ENCODE measurements around the gene OCA2. TPM values are rescaled to one million over a fixed set of nuclear protein-coding genes. Genes with fewer than 3 reads are reported as not detected.

OCA2 gene
- polyA plus RNA-seq, 1 experiment: not detected

DNA sequence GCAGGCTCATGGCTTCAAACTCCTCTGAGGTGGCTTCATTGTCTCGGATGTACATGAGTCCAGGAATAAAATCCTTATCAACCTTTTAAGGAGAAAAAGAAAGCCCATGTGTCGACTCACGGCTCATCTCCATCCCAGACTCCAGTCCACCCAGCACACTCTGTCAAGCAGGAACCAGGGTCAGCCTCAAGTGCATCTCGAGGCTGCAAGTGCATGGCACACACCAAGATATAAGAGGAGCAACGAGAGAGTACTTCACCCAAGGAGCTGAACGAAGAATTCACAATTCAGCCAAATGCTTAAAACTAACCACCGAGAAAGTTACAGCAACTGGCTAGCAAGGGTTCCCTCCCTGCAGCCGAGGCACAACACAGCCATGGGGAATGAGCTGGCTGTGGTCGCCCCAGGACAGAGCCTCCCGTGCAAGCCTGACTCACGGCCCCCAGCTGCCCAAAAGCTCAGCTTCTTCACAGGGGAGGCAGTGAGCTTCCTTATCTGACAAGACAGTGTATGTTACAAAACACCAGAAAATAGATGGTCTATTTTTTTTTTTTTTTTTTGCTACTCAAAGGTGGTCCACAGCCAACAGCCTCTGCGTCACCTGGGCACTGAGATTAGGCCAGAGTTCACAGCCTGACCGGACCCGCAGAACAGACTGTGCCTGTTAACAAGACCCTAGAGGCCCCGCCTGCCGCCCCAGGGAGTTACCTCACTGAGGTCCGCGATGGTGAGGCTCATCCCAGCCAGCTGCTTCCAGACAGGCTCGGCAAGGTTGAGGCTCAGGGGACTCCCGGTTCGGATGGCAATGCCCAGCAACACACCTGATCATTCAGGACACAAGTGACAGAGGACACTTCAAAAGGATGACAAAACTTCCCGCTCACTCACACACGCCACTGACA, 15.9 kb upstream of the OCA2 start:
- no peak for DNase-seq (ENCODE audit: low read depth, low spot score)
- CTCF ChIA-PET: interaction anchor here (2.3 to 4.2 kb wide), 2 partner anchors 9 to 12 kb away, joined by 11 to 40 read pairs; no protein-coding TSS in a partner anchor
- POLR2A ChIA-PET: no interaction called here
- H3K4me3 ChIP-seq (ENCODE audit: low read depth, low read length): no peak overlapping the region
- no peaks in the 10 kb centered on the region for H3K27me3 ChIP-seq (ENCODE audit: control insufficient read depth, insufficient read depth, low read length)
- TF ChIP-seq, protein P1, sequence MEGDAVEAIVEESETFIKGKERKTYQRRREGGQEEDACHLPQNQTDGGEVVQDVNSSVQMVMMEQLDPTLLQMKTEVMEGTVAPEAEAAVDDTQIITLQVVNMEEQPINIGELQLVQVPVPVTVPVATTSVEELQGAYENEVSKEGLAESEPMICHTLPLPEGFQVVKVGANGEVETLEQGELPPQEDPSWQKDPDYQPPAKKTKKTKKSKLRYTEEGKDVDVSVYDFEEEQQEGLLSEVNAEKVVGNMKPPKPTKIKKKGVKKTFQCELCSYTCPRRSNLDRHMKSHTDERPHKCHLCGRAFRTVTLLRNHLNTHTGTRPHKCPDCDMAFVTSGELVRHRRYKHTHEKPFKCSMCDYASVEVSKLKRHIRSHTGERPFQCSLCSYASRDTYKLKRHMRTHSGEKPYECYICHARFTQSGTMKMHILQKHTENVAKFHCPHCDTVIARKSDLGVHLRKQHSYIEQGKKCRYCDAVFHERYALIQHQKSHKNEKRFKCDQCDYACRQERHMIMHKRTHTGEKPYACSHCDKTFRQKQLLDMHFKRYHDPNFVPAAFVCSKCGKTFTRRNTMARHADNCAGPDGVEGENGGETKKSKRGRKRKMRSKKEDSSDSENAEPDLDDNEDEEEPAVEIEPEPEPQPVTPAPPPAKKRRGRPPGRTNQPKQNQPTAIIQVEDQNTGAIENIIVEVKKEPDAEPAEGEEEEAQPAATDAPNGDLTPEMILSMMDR (IDR thresholded peaks at IDR 0.05; ENCODE audit: low read depth, low read length): no peak
- no peaks in the 10 kb centered on the region; the same call in 1 of the 2 replicates for H3K9me3 ChIP-seq (ENCODE audit: control insufficient read depth, insufficient read depth, low read length)
- H3K27ac ChIP-seq (ENCODE audit: low read depth, low read length): no peak overlapping the region

DNA sequence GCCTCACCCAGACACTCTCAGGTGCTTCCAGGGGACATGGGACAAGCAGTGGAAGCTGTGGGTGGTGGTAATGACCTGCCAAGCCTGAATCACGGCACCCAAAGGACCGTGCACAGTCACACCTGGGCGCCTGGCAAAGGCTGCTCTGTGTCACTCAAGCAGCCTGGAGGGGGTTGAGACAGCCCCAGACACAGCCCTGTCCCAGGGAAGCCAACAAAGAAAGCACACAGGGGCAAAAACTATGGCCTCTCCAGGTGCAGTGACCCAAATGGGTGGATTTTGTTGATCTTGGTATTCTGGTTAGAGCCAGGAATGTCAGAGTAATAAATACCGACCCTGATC, 15.0 kb upstream of the OCA2 start:
- POLR2A ChIA-PET: no interaction called here
- CTCF ChIA-PET: interaction anchor here (1.3 to 4.2 kb wide), 3 partner anchors 9 to 15 kb away, joined by 3 to 40 read pairs (median 11); partner anchors contain the start of gene OCA2
- Histone ChIP-seq H3K4me3 (ENCODE audit: low read depth, low read length) (no peak overlapping the region), H3K27ac (ENCODE audit: low read depth, low read length) (no peak overlapping the region), H3K27me3 (ENCODE audit: control insufficient read depth, insufficient read depth, low read length) (no peaks in the 10 kb centered on the region), H3K9me3 (ENCODE audit: control insufficient read depth, insufficient read depth, low read length) (no peaks in the 10 kb centered on the region; the same call in 1 of the 2 replicates)
- TF ChIP-seq, protein P1 (IDR thresholded peaks at IDR 0.05; ENCODE audit: low read depth, low read length): no peak
- DNase-seq (ENCODE audit: low read depth, low spot score): no peak

DNA sequence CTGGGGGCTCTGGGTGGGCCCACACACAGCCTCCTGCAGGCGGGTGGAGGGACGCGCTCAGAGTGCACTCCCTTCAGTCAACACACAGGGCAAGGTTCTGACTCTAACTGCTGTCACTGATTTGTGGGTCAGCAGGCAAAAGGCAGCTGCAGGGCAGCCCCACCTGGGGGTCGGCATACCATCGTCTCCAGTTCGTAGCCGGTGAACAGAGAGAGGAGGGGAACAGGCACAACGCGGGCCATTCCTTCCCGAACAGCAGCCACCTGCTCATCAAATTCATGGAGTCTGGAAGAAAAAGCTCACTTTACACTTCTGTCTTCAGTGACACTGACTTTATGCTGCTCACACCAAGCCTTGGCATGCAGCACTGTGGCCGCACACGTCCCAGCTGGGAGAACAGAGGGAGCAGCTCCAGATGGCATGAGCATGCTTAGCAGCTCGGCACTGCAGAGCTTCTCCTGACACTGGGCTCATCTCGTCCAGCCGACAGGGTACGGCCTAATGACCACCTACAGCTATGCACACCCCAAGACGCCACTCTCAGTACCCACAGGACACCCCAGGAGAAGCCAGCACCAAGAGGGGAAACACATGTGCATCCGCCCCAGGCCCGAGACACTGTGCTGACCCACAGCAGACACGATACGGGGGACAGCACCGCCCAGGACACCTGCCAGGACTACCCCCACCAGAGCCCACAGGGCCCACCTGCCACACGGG, 14.4 kb upstream of the OCA2 start:
- DNase-seq (ENCODE audit: low read depth, low spot score): no peak
- no peak overlapping the region for H3K4me3 ChIP-seq (ENCODE audit: low read depth, low read length)
- no peak overlapping the region for H3K27ac ChIP-seq (ENCODE audit: low read depth, low read length)
- TF ChIP-seq, protein P1 (IDR thresholded peaks at IDR 0.05; ENCODE audit: low read depth, low read length): no peak
- POLR2A ChIA-PET: no interaction called here
- H3K9me3 ChIP-seq (ENCODE audit: control insufficient read depth, insufficient read depth, low read length): no peaks in the 10 kb centered on the region; the same call in 1 of the 2 replicates
- H3K27me3 ChIP-seq (ENCODE audit: control insufficient read depth, insufficient read depth, low read length): no peaks in the 10 kb centered on the region
- CTCF ChIA-PET: interaction anchor here (1.3 to 2.3 kb wide), 2 partner anchors 10 to 14 kb away, joined by 3 to 11 read pairs; partner anchors contain the start of gene OCA2

DNA sequence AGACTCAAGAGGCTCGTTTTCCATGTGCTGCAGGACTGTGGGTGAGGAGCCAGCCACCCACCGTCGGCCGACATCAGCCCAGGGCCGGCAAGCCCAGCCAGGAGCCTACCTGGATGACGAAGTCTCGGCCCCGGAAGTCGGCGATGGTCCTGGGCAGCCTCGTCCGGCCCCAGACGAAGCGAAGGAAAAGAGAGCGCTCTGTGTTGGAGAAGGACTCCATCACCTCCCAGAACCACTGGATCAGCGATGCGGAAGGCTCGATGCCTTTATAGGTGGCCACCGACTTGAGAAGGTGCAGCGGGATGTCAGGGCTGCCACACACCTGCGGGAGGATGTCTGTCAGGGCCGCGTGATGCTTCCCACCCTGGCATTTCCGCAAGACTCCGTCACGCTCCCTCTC, 13.8 kb upstream of the OCA2 start:
- ChIA-PET CTCF (interaction anchor here (0.6 to 1.3 kb wide), 2 partner anchors 14 to 1222 kb away, joined by 3 to 4 read pairs; partner anchors contain the start of gene OCA2), POLR2A (no interaction called here)
- H3K4me3 ChIP-seq (ENCODE audit: low read depth, low read length): no peak overlapping the region
- no peak overlapping the region for H3K27ac ChIP-seq (ENCODE audit: low read depth, low read length)
- H3K27me3 ChIP-seq (ENCODE audit: control insufficient read depth, insufficient read depth, low read length): no peaks in the 10 kb centered on the region
- no peaks in the 10 kb centered on the region; the same call in 1 of the 2 replicates for H3K9me3 ChIP-seq (ENCODE audit: control insufficient read depth, insufficient read depth, low read length)
- DNase-seq (ENCODE audit: low read depth, low spot score): no peak
- TF ChIP-seq, protein P1 (IDR thresholded peaks at IDR 0.05; ENCODE audit: low read depth, low read length): no peak
